A549 (cell line): ENCODE data around the gene LGMN.

Source experiments
- CHD2 ChIP-seq: fragments of 150-350 bp; IDR thresholded peaks from 2 replicates; pipeline ENCODE4 v1.6.1; 2014; ENCODE audit warnings: low read length; ENCODE audit not compliant: partially characterized antibody
- CTCF ChIP-seq: fragments of >200 bp; sonication (Bioruptor Twin); formaldehyde crosslinking; IDR thresholded peaks from 3 replicates; pipeline ENCODE4 v1.5.1; 2016
- HDAC2 ChIP-seq: fragments of 200-600 bp; sonication (generic); IDR thresholded peaks from 2 replicates; pipeline ENCODE4 v1.6.1; 2016
- HMGXB4 ChIP-seq: fragments of 250-450 bp; sonication (Bioruptor Pico); IDR thresholded peaks from 2 replicates; pipeline ENCODE4 v1.5.0; 2021; ENCODE audit warnings: mild to moderate bottlenecking, moderate library complexity, borderline replicate concordance
- MAZ ChIP-seq: fragments of 150-350 bp; IDR thresholded peaks from 2 replicates; pipeline ENCODE4 v1.6.1; 2014; ENCODE audit warnings: antibody characterized with exemption, low read depth, low read length, borderline replicate concordance
- MYC ChIP-seq: IDR thresholded peaks from 2 replicates; pipeline ENCODE4 v1.6.1; 2012; ENCODE audit warnings: mild to moderate bottlenecking, inconsistent platforms, low read length, improper control_type of control experiment, borderline replicate concordance
- PHF8 ChIP-seq: fragments of 200-600 bp; sonication (generic); IDR thresholded peaks from 2 replicates; pipeline ENCODE4 v1.6.1; 2016; ENCODE audit warnings: low read depth, mild to moderate bottlenecking, antibody characterized with exemption, moderate library complexity, borderline replicate concordance
- POLR2A ChIP-seq: IDR thresholded peaks from 2 replicates; pipeline ENCODE4 v1.6.1; 2012; ENCODE audit warnings: mild to moderate bottlenecking, low read length
- RCOR1 ChIP-seq: fragments of 150-350 bp; IDR thresholded peaks from 2 replicates; pipeline ENCODE4 v1.6.1; 2014; ENCODE audit warnings: antibody characterized with exemption, low read length, low read depth
- RNF2 ChIP-seq: fragments of 200-600 bp; sonication (generic); IDR thresholded peaks from 2 replicates; pipeline ENCODE4 v1.6.1; 2016; ENCODE audit warnings: low read depth, mild to moderate bottlenecking, antibody characterized with exemption, moderate library complexity, borderline replicate concordance
- USF2 ChIP-seq: fragments of 450-650 bp; IDR thresholded peaks from 2 replicates; pipeline ENCODE4 v1.6.1; 2014; ENCODE audit warnings: antibody characterized with exemption

GRCh38 chr14:92701826-92702225, 46.6 kb downstream of the LGMN start:
- no peak for TF ChIP-seq POLR2A
- no peak for TF ChIP-seq MYC
- TF ChIP-seq USF2: no peak
- TF ChIP-seq RNF2: no peak
- TF ChIP-seq HDAC2: no peak
- TF ChIP-seq PHF8: no peak
- no peak for TF ChIP-seq CTCF
- no peak for TF ChIP-seq CHD2
- no peak for TF ChIP-seq HMGXB4
- no peak for TF ChIP-seq MAZ
- no peak for TF ChIP-seq RCOR1
